GM18861 (cell line): ENCODE results near the gene SYTL3.
A peak's percentile ranks its signal among the peaks of the same experiment; 100 is the strongest.
"Not testable (repeated sequence)": the region's sequence is repeated elsewhere in the genome, so short reads cannot be mapped to it uniquely, and the experiment has no call there.

Experiments used
- ATAC-seq: cut with Tn5 transposase; IDR thresholded peaks from one replicate; pipeline ENCODE4 v1.9.1; 2021; ENCODE audit not compliant: unreplicated experiment

SYTL3 gene

DNA sequence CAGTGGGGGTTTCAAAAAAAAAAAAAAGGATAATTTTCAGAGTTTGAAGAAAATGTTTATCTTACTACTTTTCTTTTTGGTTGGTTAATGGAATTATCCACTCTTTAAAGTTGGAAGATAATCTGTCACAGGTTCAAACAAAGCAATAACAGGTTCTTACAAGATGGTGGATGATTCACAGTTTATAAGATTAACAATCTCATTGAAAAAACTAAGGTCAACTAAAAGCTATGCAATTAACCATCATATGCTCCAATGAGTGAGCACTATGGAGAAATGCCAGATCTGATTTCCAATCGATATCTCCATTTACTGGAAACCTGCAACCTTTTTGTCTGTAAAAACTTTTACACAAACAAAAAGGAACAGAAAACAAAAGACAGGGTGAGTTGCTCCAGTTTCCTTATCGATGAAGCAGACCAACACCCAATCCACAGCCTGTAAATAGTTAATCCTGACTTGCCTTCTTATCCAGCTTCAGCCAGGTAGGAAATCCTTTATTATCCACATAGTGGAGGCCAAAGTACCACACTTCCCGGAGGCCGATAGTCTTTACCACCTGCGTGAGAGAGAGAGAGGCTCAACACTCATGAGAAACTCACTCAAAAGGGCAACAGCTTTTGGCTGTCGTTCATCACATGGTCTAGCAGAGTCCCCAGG, 136.9 kb downstream of the SYTL3 start:
- no peak for ATAC-seq

DNA sequence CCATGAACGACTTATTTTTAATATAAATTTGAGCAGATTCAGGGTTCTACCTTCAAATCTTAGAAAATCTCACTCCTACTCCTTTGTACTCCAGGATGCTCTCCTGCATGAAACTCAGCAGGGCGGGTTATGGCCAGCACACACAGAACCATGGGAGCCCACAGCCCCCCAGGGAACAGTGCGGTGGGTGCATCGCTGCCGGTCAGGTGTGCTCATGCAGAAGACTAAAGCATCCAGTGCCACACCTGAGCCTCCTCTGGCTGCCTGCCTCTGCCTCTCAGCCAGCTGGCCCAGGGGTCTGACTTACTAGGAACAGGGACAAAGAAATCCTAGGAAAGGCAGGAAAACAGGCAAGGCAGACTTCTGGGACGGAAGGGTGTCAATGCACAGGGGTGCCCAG, 137.5 kb downstream of the SYTL3 start:
- ATAC-seq: no peak

DNA sequence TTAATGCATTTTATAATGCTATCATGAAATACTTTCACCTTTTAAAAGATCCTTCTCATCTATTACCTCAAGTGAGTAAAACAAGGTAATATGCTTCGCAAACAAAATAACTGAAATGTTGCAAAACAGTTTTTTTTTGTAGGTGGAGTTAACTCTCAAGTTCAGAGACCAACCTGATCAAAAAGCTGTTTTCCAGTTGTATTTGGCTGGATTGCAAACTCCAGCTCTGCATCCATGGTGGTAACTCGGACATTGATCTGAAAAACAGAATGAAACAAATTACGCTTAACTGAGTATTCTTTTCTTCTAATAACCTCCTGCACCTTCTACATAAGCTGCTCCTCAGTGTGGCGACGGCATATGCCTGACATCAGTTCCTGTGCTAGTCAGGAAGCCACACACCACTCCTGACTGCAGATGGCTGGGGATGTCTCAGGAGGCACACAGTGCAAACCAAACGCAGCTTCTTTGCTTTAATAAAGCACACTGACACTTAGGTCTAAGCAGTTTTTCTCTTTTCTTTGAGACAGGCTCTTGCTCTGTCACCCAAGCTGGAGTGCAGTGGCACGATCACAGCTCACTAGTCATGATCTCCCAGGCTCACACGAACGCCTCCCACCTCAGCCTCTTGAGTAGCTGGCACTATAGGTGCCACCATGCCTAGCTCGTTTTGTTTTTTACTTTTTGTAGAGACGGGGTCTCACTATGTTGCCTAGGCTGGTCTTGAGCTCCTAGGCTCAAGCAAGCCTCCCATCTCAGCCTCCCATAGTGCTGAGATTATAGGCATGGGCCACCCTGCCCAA, 139.5 kb downstream of the SYTL3 start:
- ATAC-seq: peak; percentile 37

DNA sequence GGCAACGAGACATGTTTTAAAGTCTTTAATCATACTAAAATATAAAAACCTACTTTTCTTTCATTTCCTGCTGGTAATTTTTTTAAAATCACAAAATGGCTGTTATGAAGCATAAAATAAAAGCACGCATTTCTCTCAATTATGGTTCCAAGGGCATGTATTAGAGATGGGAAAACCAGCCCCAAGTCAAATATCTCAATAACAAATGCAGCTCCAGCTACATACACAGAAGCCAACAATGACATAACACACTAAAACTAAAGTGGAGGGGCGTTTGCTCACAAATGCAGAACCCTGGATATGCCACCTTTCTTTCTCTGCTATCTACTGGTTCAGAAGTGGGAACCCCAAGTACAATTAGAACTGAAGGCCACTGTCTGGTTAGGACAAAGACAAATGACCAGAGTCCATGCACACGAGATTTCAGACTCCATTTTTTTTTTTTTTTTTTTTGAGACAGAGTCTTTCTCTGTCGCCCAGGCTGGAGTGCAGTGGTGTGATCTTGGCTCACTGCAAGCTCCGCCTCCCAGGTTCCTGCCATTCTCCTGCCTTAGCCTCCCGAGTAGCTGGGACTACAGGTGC, 141.5 kb downstream of the SYTL3 start:
- ATAC-seq: no peak

DNA sequence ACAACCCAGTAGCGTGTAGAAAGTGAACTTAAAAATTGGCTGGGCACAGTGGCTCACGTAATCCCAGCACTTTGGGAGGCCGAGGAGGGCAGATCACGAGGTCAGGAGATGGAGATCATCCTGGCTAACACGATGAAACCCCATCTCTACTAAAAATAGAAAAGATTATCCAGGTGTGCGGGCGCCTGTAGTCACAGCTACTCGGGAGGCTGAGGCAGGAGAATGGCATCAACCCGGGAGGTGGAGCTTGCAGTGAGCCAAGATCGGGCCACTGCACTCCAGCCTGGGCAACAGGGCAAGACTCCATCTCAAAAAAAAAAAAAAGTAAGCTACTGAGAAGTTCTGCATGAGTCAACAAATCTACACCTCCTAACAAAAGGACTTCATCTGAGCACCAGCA, 142.7 kb downstream of the SYTL3 start:
- not testable (repeated sequence) for ATAC-seq

DNA sequence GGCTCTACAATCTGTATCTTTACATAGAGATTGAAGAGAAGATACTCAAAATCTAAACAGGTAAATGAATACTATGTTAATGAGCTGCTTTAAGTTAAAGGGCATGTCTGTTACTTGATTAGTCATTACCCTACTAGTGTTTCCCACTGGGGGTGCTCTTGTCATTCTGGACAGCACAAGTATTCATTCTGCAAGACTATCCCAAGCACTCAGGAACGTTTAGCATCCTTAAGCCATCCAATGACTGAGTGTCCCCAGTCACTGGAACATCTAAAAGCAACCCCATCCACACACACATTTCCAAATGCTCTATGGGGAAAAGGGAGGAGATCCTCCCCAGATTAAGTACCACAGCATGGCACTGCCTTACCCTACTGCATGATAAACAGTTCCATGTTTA, 143.6 kb downstream of the SYTL3 start:
- ATAC-seq: peak; percentile 48

DNA sequence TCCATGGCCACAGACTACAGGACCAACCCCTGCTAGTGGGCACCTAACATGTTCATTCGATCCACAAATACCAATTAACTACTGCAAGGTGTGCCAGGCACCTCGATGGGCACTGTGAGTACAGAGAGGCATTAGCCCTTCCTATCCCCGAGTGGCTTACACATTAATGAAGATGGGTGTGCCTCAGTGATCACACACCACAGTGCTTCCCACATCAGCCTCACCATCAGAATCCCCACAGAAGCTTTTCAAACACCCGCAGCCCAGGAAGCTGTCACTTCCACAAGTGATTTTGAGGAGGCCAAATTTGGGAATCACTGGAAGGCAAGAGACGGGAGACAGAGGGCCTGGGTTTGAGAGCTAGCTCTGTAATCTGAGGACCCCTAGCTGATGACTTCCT, 145.7 kb downstream of the SYTL3 start:
- ATAC-seq: no peak

DNA sequence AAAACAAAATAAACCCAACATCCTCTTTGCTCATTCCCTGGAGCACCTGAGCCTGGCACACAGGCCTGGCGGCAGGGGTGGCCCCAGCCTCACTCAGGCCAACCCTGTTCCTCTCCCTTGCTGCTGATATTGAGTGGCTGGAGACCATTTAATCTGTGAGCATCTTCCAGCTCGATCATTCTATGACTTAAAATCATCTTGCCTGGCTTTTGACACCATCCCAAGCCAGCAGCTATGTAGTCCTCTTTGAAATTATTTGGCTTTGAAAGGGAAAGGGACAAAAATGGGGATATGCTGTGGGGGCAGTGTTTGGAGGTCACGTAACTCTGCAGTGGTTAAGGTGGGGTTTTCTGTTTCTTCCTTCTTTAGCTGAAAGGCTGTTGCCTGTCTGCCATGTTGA, 146.5 kb downstream of the SYTL3 start:
- ATAC-seq: no peak

DNA sequence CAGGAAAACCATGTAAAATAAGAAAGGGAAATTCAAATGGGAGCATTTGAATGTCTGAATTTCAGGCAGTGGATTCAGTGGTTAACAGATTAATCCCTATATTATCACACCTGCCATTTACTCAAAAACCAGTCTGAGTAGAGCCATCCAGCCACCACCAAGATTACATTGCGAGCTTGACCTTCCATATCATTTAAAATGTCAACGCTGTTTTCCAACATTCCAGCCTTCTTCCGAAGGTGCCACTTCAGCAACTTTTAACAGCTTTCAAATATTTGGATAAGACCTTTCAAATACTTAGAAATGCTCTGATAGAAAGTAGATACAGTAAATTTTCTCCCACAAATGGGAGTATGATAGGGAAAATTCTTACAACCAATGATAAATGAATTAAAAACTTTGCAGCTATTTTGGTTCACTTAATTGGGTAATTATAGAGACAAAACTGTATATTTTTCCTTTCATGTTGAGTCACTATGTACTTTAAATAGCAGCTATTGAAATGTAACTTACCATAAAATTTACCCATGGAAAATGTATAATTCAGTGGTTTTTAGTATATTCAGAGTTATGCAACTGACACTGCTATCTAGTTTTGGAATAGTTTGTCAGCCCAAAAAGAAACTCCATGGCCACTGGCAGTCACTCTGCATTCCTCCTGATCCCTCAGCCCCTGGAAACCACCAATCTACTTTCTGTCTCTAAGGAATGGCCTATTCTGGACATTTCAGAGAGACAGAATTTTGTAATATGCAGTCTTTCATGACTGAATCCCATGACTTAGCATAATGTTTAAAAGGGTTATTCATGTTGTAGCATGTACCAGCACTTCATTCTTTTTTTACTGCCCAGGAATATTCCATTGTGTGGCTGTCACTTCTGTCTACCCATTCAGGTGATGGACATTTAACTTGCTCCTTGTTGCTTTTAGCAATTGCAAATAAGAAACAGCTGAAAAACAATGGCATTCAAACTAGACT, 147.8 kb downstream of the SYTL3 start:
- no peak for ATAC-seq

DNA sequence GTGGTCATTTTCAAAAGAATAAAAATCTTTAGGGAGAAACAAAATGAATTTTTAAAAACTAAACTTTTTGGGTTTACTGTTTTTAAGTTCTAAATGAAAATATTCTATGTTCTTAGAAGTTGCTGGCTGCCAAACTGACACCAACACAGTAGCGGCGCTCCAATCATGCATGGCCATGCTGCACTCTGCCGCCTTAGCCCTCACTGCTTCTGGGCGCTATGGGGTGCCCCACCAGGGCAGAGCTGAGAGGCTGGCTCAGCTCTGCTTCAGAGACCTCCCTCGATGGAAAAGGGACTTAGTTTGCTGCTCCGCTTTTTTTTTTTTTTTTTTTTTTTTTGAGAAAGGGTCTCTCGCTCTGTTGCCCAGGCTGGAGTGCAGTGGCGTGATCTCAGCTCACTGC, 148.5 kb downstream of the SYTL3 start:
- no peak for ATAC-seq

DNA sequence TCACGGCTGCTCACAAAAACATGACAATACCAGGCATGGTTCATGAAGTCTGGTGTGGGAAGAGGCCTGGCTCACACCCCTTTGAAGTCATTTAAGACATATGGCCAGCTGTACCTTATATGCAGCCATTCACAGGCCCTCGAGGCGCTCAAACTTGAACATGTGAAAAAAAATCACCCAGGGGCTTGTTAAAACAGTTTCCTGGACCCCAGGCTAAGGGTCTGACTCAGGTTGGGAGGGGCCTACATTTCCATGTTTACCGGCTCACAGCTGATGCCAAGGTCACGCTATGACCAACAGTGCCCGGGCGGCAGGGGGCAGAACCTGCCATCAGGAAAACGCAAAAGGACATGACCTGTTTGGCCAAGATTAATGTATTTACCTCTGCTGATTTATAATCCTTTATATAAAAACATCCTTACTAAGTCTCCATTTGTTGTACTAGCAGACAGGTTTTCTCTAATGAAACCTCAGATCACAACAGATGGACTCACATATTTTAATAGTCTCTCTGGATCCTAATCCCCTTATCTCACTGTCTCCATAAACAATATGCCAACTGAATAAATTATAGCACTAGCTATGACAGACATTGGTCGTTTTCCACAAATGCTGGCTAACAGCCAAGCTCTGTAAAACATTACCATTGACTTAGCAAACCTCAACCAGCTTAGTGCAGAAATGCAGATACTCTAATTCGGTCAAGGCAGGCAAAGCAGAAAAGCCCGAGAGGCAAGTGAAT, 149.4 kb downstream of the SYTL3 start:
- no peak for ATAC-seq

DNA sequence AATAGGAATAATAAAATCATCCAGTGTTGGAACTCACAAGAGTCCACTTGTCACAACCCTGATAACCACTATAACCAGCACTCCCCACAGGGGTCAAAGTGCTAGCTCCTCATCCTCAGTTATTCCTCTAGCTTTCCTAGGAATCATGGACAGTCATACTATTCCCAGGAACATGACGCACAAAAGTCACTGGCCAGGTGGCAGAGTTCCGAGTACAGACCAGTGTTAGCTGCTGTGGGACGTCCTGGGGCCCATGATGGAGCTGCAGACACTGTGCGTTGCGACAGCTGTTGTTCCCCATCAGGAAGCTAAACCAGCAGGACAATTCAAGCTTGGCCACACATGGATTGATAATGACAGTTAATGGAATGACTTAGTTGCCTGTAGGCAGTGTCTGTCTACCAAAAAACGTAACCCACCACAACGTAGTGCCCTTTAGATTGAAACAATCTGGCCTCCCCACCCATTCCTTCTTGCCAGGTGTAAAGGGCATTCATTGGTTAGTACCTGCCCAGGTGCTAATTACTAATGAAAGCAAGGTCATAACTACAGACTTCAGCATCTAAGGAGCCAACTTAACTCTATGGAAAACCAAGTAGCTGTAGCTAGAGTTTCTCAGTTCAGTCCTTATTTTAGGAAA, 151.9 kb downstream of the SYTL3 start:
- no peak for ATAC-seq

DNA sequence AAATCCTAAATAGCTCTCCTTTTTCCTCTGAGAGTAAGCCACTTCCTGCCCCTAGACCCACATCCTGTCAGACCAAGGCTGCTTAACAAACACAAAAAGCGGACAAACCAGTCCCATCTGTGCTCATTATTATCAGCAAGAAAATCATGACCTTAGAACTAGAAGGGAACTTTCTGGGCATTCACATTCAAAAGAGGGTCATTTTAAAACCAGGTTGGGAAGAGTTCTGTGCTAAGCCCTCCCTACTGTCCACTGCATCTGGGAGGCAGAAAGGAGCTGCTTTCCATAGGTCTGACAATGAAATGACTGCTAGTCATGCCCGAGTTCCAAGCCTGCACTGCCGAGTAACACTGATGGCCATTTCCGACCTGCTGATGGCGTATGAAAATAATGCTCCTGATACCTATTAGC, 153.9 kb downstream of the SYTL3 start:
- ATAC-seq: peak; percentile 50

DNA sequence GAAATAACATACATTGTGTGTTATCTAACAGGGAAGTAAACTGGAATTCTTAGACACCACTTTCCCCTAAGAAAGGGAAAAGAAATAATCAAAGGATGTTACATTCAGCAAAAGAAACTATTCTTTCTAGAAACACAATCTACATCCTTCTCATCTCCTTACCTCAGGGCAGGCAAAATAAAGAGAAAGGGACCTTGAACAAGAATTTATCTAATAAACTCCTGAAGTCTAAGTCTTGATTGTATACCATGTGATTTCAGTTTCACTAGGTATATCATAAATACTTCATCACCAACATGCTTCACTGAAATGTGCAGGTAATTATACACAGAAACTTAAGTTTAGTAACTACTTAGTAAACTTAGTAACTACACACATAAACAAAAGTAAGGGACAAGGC, 154.4 kb downstream of the SYTL3 start:
- no peak for ATAC-seq

DNA sequence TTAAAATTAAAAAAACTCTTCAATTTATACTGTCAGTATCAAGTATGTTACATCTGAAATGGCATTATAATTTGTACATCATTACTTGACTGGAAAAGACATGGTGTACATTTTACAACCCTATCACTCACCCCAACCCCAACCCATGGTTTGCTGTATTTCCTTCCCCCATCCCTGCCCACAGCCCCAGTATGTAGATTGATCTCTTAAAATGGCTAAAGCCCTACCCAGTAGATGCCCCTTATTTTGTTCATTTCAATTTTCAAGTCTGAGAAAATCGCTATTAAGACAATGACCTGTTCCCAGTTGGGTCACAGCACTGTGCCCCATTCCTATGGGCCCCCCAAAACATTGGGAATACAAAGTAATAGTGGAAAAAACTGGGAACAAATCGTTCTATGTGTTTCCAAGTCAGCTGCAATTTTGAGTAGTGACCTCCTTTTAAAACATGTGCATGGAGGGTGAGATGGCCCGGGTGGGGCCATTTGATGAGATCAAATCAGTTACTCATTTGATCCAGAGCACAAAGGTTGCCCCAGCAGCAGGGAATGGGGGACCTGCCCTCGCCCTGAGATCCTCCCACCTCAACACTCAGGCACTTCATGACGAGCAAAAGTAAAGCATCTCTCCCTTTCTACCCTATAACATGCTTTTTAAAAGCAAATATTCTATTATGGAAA, 156.0 kb downstream of the SYTL3 start:
- no peak for ATAC-seq

DNA sequence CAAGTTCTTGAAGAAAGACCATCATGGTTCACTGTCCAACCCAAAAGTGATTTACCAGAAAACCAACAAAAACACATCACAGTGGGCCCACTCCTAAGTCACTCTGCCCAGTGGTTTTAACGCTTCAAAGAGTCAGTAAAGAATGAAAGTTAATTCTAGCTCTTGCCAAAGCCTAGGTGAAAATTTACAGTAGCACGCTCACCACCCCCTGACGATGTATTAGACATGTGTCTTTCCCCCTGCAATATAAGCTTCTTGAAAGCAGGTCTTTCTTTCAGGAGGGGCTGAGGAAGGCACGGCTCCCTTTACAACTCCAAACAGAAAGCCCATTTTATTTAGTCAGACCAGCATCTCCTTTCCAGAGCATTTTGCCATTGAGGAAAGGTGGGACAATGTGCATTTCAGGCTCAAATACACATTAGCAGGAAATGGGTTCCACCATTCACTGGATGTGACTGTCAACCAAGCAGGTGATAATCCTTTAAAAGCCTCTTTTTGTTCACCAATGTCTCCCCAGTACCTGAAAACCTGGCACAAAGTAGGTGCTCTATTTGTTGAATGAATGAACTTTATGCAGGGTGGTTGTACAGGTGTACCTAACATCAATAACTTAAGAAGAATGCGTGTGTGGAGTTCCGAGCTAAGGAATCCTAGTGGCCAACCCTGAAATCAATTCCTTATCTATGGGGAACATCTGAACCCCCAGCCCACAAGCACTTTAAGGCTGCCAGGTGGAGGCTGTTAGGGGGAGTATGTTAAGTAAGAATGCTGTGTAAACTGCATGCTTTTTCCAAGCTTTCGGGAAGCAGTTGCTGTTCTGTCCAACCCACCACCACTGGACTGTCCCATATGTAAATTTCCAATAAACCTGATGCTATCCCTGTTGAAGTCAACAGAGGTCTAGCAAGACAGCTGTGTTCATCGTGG, 157.9 kb downstream of the SYTL3 start:
- no peak for ATAC-seq

DNA sequence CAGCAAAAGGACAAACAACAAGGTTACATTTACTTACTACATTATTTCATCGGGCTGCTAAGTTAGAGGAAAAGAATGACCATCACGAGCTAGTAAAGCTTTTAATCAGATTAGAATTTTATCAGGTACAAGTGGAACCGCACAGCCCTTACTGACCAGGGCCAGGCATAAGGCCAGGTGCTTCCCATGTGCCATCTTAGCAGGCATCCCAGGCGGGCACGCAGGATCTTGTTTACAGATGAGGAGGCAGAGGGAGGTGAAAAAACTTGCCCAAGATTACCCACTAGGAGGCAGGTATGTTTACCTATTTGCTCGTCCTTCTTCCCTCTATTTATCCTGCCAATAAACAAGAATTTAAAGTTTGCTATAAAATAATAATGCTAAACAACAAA, 158.6 kb downstream of the SYTL3 start:
- no peak for ATAC-seq

DNA sequence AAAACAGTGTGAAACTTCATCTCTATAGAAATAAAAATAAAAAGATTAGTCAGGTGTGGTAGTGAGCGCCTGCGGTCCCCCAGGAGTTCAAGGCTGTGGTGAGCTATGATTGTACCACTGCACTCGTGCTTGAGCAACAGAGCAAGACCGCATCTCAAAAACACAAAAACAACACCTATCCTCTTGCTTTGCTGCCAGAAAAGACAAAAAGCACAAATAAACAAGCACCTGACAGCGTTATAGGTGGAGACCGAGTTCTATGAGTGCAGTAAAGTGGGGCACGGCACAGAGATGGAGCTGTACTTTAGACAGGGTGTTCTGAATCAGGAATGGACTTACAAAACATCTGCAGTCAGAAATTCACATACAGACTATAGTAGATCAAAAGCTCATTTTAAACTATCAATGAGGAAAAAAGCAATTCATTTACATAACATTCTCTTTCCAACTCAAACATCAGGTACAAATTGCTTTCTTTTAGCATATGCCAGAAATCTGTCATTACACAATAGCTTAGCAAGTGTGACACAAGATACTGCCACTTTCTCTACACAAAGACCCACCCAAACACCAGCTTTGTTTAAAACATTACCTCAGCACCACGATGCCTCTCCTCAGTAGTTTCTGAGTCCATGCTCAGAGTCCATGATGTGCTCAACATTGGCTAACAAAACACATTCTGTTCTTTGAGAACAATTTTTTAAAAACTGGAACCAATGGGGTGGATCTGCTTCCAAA, 159.3 kb downstream of the SYTL3 start:
- ATAC-seq: peak; percentile 70
